Measurements from ENCODE around the gene SPRTN. TPM values are rescaled to one million over a fixed set of nuclear protein-coding genes. Genes with fewer than 3 reads are reported as not detected.

The SPRTN gene
- total and polyA plus RNA-seq, 2 of the 4 experiments (the other 2 are of a cell fraction): 6.5 to 17.4 TPM

DNA sequence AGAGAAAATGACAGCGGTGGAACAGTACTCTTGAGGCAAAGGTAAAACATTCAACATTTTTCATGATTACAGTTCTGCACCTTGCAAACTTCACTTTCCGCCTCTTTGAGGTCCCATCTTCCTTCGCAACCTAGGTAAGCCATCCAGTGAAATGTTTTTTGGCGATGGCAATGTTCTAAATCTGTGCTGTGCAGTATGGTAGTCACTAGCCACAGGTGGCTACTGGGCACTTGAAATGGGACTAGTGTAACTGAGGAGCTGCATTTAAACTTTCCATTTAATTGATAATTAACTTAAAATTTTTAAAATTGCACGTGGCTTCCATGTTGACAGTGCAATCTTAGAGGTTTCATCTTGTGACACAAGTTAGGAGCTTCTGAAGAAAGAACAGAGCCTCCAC, 13.4 kb upstream of the SPRTN start:
- Histone ChIP-seq H3K27ac (ENCODE audit: insufficient read depth, low read length) (no peak overlapping the region), H4K5ac (ENCODE audit: low read depth, low read length) (no peak overlapping the region), H2BK20ac (ENCODE audit: low read depth, low read length) (no peak overlapping the region), H4K8ac (ENCODE audit: low read depth in 2 of 2, low read length in 2 of 2) (no peak overlapping the region), H3K4me1 (ENCODE audit: control insufficient read depth, insufficient read depth, low read length) (no peaks in the 10 kb centered on the region), H2AK5ac (ENCODE audit: low read depth, low read length) (no peak overlapping the region), H3K23ac (ENCODE audit: low read depth, low read length) (no peak overlapping the region), H3K27me3 (ENCODE audit: control insufficient read depth, insufficient read depth, low read length) (no peaks in the 10 kb centered on the region), H3K14ac (replicated peaks; ENCODE audit: low read depth, low read length) (no peak overlapping the region), H2AFZ (replicated peaks; ENCODE audit: low read length, poor library complexity) (no peak overlapping the region), H4K91ac (ENCODE audit: insufficient read depth, low read depth, low read length) (no peak overlapping the region), H3K4me3 (ENCODE audit: insufficient read depth, low read depth, low read length) (no peak overlapping the region), H2BK120ac (ENCODE audit: low read depth, low read length) (no peak overlapping the region), H3K9me3 (ENCODE audit: control insufficient read depth, insufficient read depth, low read length) (no peaks in the 10 kb centered on the region), H3K36me3 (ENCODE audit: control insufficient read depth, insufficient read depth, low read length) (no peaks in the 10 kb centered on the region), H3K4me2 (ENCODE audit: low read depth, low read length) (no peak overlapping the region), H3K18ac (ENCODE audit: low read depth, low read length) (no peak overlapping the region), H4K20me1 (ENCODE audit: insufficient read depth, low read length) (no peaks in the 10 kb centered on the region), H3K56ac (ENCODE audit: extremely low read depth, insufficient read depth, low read length) (no peak overlapping the region), H3K4ac (ENCODE audit: low read depth, low read length) (no peak overlapping the region), H2BK5ac (ENCODE audit: low read depth, low read length, poor library complexity, severe bottlenecking) (no peak overlapping the region), H3K79me1 (ENCODE audit: low read depth in 1 of 2, low read length in 2 of 2) (no peaks in the 10 kb centered on the region), H2BK15ac (ENCODE audit: low read depth, low read length) (no peak overlapping the region), H3K9me1 (ENCODE audit: insufficient read depth, low read length) (no peaks in the 10 kb centered on the region), H3K9ac (ENCODE audit: low read depth, low read length) (no peak overlapping the region), H2AK9ac (replicated peaks; ENCODE audit: low read depth, low read length, poor library complexity) (no peak overlapping the region)
- intact Hi-C loops (cut with micrococcal nuclease): no loop called here
- CTCF ChIA-PET: no interaction called here
- no TSS peak for BruUV-seq (replicated peaks)
- in situ Hi-C loops (cut with MboI; ENCODE audit: low sequenced_read_pairs): no loop called here
- WGBS, 2 experiments (ENCODE audit: extremely low coverage in 2 of 2, insufficient read length in 1 of 2): no CpG with 5 or more reads among the region's 5 CpGs
- ATAC-seq (ENCODE audit: low read depth) (no peak), DNase-seq (no peak)
- dilution Hi-C loops (cut with HindIII; ENCODE audit: low sequenced_read_pairs, unreplicated experiment): no loop called here
- POLR2A ChIA-PET (ENCODE audit: unreplicated experiment): no interaction called here
- TF ChIP-seq POLR2A (IDR thresholded peaks at IDR 0.05; ENCODE audit: low read depth, low read length) (no peak), CEBPB (IDR thresholded peaks at IDR 0.05; ENCODE audit: low read depth, low read length) (no peak), MAFK (IDR thresholded peaks at IDR 0.05; ENCODE audit: low read depth, low read length) (no peak), BHLHE40 (IDR thresholded peaks at IDR 0.05; ENCODE audit: low read depth, low read length) (no peak), FOS (IDR thresholded peaks at IDR 0.05; ENCODE audit: low read depth, low read length) (no peak)
- TF ChIP-seq, protein P1, sequence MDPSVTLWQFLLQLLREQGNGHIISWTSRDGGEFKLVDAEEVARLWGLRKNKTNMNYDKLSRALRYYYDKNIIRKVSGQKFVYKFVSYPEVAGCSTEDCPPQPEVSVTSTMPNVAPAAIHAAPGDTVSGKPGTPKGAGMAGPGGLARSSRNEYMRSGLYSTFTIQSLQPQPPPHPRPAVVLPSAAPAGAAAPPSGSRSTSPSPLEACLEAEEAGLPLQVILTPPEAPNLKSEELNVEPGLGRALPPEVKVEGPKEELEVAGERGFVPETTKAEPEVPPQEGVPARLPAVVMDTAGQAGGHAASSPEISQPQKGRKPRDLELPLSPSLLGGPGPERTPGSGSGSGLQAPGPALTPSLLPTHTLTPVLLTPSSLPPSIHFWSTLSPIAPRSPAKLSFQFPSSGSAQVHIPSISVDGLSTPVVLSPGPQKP (IDR thresholded peaks at IDR 0.05; ENCODE audit: borderline replicate concordance, low read depth, low read length): no peak
